Neutrophil (primary cell): ENCODE results near the gene DLGAP3.

Experiments
- H3K27ac ChIP-seq: fragments of 200-600 bp; sonication (generic); 2 replicates; pipeline ENCODE4 v1.5.1; 2016; ENCODE audit warnings: mild to moderate bottlenecking, moderate library complexity
- H3K27me3 ChIP-seq: fragments of 200-600 bp; sonication (generic); 2 replicates; pipeline ENCODE4 v1.6.0; 2016; ENCODE audit warnings: mild to moderate bottlenecking
- H3K36me3 ChIP-seq: fragments of 200-600 bp; sonication (generic); 2 replicates; pipeline ENCODE4 v1.5.1; 2017
- H3K4me1 ChIP-seq, 2 experiments: fragments of 200-600 bp in 1 of 2; sonication (generic) in 1 of 2; 1 replicate in 1 of 2; 2 replicates in 1 of 2; pipeline versions ENCODE4 v1.5.1 to v1.6.1; 2013 to 2016; ENCODE audit warnings: low read depth in 1 of 2, low read length in 1 of 2, mild to moderate bottlenecking in 1 of 2, moderate library complexity in 1 of 2; ENCODE audit not compliant: control insufficient read depth in 1 of 2, insufficient read depth in 1 of 2
- H3K4me3 ChIP-seq, 2 experiments: fragments of 200-600 bp in 1 of 2; sonication (generic) in 1 of 2; 1 replicate in 1 of 2; 2 replicates in 1 of 2; pipeline ENCODE4 v1.5.1; 2013 to 2016; ENCODE audit warnings: low read depth in 1 of 2, low read length in 1 of 2, mild to moderate bottlenecking in 1 of 2, moderate library complexity in 1 of 2
- H3K9me3 ChIP-seq: fragments of 200-600 bp; sonication (generic); 2 replicates; pipeline ENCODE4 v1.5.1; 2016
- TF ChIP-seq, protein P1 (sequence below): fragments of 200-600 bp; sonication (generic); IDR thresholded peaks from 2 replicates; pipeline ENCODE4 v1.5.1; 2016; ENCODE audit warnings: antibody characterized with exemption

The DLGAP3 gene

DNA sequence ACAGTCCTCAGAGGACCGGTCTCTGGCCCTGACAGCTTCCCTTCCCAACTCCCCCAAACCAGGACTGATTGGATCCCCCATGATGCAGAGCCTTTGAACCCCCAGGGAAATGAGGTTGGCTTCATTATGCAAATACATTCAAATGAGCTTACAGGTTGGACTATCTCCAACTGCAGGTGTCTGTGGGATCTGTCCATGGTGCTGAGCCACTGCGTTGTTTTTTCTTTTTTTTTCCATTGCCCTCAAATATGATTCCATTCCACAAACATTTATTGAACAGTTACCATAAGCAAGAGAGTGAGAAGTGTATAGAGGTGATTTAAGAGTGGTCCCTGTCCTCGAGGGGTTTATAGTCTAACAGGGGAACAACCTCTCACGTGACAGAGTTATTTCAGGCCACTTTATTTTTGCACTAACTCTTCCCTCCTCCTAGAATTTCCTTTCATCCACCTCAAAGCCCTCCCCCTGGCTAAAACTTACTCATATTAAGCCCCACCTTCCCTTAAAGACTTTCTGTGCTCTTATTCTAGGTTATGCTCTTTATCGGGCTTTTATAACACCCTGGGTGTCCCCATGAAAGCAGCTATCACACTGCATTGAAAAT lies 21.9 kb downstream of the DLGAP3 start:
- Histone ChIP-seq H3K27ac (no peak overlapping the region), H3K4me1 (no peaks in the 10 kb centered on the region), H3K9me3 (no peaks in the 10 kb centered on the region), H3K4me3 (no peak overlapping the region), H3K27me3 (peaks cover 26% of the 10 kb centered on the region), H3K36me3 (no peaks in the 10 kb centered on the region)
- TF ChIP-seq, protein P1, sequence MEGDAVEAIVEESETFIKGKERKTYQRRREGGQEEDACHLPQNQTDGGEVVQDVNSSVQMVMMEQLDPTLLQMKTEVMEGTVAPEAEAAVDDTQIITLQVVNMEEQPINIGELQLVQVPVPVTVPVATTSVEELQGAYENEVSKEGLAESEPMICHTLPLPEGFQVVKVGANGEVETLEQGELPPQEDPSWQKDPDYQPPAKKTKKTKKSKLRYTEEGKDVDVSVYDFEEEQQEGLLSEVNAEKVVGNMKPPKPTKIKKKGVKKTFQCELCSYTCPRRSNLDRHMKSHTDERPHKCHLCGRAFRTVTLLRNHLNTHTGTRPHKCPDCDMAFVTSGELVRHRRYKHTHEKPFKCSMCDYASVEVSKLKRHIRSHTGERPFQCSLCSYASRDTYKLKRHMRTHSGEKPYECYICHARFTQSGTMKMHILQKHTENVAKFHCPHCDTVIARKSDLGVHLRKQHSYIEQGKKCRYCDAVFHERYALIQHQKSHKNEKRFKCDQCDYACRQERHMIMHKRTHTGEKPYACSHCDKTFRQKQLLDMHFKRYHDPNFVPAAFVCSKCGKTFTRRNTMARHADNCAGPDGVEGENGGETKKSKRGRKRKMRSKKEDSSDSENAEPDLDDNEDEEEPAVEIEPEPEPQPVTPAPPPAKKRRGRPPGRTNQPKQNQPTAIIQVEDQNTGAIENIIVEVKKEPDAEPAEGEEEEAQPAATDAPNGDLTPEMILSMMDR: no peak

DNA sequence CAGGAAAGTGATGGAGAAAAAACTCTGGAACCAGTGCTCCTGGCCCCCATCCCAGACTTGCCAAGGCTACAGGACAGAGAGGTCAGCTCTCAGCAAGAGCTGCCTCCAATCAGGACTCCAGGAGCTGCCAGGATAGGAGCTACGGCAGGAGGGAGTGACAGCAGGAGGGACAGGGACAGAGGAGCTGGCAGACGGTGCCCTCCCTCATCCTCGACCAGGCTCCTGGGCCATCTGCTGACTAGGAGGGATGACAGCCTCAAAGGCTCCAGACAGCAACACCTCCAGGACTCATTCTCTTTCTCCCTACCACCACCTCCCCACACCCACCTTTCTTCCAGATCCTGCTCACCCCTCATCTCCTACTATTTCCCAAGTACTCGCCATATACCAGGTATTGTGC lies 22.7 kb downstream of the DLGAP3 start:
- TF ChIP-seq, protein P1: no peak
- Histone ChIP-seq H3K36me3 (no peaks in the 10 kb centered on the region), H3K27ac (no peak overlapping the region), H3K9me3 (no peaks in the 10 kb centered on the region), H3K4me3 (no peak overlapping the region), H3K27me3 (peaks cover 22% of the 10 kb centered on the region), H3K4me1 (no peaks in the 10 kb centered on the region)

DNA sequence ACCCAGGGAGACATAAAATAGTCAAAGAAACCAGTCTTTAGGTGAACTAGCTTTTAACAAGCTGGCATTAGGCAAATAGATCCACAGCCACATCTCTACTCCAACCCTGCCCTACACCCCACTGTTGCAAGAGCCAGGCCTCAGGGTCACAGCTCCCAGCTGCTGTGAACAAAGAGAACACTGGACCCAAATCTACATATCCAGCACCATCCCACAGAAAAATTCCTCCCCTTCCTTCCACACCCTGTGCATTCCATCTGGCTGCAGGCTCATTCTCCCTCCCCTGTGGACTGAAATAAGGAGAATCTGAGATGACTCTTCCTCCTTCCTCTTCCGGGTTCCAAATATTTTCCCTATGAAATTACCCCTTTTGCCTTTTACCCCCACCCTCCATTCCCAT lies 23.2 kb downstream of the DLGAP3 start:
- H3K27me3 ChIP-seq: peaks cover 19% of the 10 kb centered on the region
- H3K36me3 ChIP-seq: no peaks in the 10 kb centered on the region
- H3K4me1 ChIP-seq: no peaks in the 10 kb centered on the region
- no peaks in the 10 kb centered on the region for H3K9me3 ChIP-seq
- no peak overlapping the region for H3K27ac ChIP-seq
- H3K4me3 ChIP-seq: no peak overlapping the region
- TF ChIP-seq, protein P1: no peak

DNA sequence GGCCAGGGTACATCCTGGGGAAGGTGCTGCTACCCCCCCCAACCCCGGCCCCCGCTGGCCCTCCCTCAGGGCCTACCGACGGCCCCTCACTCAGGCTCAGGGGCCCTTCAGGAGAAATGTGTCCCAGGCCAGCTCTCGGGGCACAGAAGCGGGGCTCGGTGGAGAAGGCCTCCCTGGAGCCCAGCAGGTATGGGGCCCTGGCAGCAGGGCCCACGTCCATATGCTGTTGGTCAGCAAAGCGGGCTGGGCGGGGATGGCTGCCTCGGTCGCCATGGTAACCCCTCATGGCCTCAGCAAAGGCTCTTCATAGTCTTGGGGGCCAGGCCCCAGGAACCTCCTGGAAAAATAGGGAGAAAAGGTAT lies 24.4 kb downstream of the DLGAP3 start:
- Histone ChIP-seq H3K27me3 (peaks cover 26% of the 10 kb centered on the region), H3K9me3 (no peaks in the 10 kb centered on the region), H3K4me3 (no peak overlapping the region), H3K27ac (no peak overlapping the region), H3K36me3 (no peaks in the 10 kb centered on the region), H3K4me1 (no peaks in the 10 kb centered on the region)
- TF ChIP-seq, protein P1: no peak

DNA sequence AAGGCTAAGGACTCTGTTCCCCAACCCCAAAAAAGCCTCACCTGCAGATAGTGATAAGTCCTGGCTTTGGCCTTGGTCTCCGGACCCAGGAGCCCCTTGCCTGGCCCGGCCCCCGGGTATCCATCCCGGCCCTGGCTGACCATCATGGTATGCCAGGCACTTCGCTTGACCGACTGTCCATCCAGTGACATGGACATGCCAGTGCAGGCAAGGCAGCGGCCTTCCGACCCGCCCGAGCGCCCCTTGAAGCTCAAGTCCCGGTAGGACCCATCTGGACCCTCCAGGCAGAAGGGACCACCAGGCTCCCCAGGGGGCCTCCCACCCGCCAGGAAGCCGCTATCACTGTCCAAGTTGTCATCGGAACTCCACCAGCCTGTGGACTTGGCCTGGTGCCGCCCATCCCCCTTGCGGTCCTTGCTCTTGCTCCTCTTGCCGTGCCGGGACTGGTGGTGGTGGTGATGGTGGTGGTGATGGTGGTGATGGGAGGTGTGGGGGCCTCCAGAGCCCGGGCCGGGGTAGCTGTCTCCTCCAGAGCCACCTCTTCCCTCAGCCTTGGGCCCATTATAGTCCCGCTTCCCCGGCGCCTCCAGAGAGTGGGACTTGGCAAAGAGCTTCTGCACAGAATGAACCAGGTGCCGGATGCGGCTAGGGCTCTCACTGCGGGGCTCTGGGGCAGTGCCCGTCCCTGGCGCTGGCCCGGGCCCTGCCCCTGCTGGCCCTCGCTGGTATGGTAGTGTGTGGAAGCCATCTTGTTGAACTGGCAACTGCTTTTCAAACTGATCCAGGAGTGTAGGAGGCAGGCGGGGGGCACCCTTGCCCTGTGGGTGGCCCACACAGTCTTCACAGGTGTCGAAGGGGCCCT lies 25.0 kb downstream of the DLGAP3 start:
- H3K9me3 ChIP-seq: no peaks in the 10 kb centered on the region
- peaks cover 26% of the 10 kb centered on the region for H3K27me3 ChIP-seq
- H3K36me3 ChIP-seq: no peaks in the 10 kb centered on the region
- no peak overlapping the region for H3K4me3 ChIP-seq
- no peak overlapping the region for H3K27ac ChIP-seq
- TF ChIP-seq, protein P1: no peak
- H3K4me1 ChIP-seq: no peaks in the 10 kb centered on the region
